Activated B cell treated with CpG ODN at 0.5 μM for 24 hours (primary cell): ENCODE measurements around the gene TSNAXIP1. TPM values are rescaled to one million over a fixed set of nuclear protein-coding genes. Genes with fewer than 3 reads are reported as not detected.

Experiments used
- ATAC-seq: fragments of 200-7000 bp; cut with Tn5 transposase; one replicate; pipeline ENCODE4 v1.10.0; 2021; ENCODE audit warnings: low read depth, mild to moderate bottlenecking, moderate library complexity
- CTCF ChIA-PET: fragments of 350-600 bp; sonication (Branson Sonifier 250); formaldehyde crosslinking; loops from one replicate; lab custom pipeline; 2021; ENCODE audit warnings: antibody characterized with exemption; lab: Charles Lee
- POLR2A ChIA-PET: fragments of 350-600 bp; sonication (Branson Sonifier 250); formaldehyde crosslinking; loops from one replicate; lab custom pipeline; 2021; ENCODE audit warnings: antibody characterized with exemption; lab: Charles Lee
- DNase-seq: peaks from one replicate; pipeline ENCODE4 v3.0.0; 2022
- H3K27ac Mint-ChIP-seq: one replicate; pipeline ENCODE4 v1.8.0; 2020; ENCODE audit warnings: mixed read lengths
- H3K27me3 Mint-ChIP-seq: one replicate; pipeline ENCODE4 v1.8.0; 2021; ENCODE audit warnings: mixed read lengths
- H3K36me3 Mint-ChIP-seq: one replicate; pipeline ENCODE4 v1.8.0; 2021; ENCODE audit warnings: low read depth, mixed read lengths
- H3K4me1 Mint-ChIP-seq: one replicate; pipeline ENCODE4 v1.8.0; 2021; ENCODE audit warnings: mixed read lengths
- H3K4me3 Mint-ChIP-seq: one replicate; pipeline ENCODE4 v1.8.0; 2020; ENCODE audit warnings: mild to moderate bottlenecking, mixed read lengths
- H3K9me3 Mint-ChIP-seq: one replicate; pipeline ENCODE4 v1.8.0; 2020; ENCODE audit warnings: mixed read lengths
- intact Hi-C: fragments of 100-400 bp; cut with micrococcal nuclease; formaldehyde crosslinking; loops from one replicate; pipeline ENCODE4 v1.15.1; 2024
- total RNA-seq: library from RNA; stranded (reverse); gene quantifications from 2 replicates; pipeline ENCODE4 v1.2.3, GENCODE V29; 2022
- TF ChIP-seq, protein P1 (sequence below): fragments of 200-600 bp; IDR thresholded peaks from one replicate; pipeline ENCODE4 v1.8.0; 2022; ENCODE audit warnings: antibody characterized with exemption, mild to moderate bottlenecking

The TSNAXIP1 gene
- total RNA-seq, 1 donor from 2014 or later = 1.9 TPM

DNA sequence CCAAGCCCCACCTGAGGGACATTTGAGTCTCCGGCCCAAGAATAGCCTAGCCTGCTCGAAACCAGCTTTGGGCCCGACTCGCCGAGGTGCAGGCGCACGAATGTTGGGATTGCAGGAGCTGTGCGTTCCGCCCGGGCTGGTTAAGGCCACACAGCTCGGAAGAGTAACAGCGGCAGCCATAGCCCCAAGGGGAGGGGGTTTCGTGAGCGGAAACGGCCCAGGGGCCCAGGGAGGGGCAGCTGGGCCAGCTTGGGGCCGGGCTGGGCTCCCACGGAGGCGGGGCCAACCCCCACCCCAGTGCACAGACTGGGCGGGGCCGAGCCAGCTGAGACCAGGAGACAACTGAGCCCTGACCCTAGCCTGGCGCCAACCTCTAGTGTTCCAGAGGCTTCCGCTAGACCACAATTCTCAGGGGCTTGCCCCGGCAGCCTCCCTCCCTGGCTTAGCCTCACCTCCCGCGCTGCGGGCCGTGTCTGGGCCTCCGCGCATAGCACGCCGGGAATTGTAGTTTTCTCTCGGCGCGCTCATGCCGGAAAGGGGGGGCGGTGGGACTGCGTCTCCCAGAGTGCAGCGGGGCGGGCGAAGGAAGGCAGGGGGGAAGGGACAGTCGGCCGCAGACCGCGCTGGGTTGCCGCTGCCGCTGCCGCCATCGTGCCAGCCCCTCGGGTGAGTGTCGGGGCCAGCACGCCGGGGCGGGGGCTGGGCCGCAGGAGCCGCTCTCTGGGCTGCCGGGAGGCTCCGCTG lies 39.8 kb downstream of the TSNAXIP1 start, which contains the start of gene NUTF2:
TSS of gene NUTF2 (plus strand) at position 614 of the 744 bp plus-strand sequence. CDS start 18,198 bp downstream, outside the sequence.
- intact Hi-C loops = loop anchor here (1.0 to 2.0 kb wide), 9 partner anchors 13 to 602 kb away; partner anchors contain the start of genes ACD, CTCF, PARD6A and PRMT7
- Mint-ChIP-seq H3K4me1 (peaks cover 57% of the 10 kb centered on the region), H3K27me3 (no peaks in the 10 kb centered on the region), H3K9me3 (no peaks in the 10 kb centered on the region), H3K4me3 (peak within 1 kb of the TSS; percentile 89), H3K36me3 (peaks cover 8% of the 10 kb centered on the region), H3K27ac (peak within 1 kb of the TSS; percentile 92)
- ATAC-seq = peak; percentile 67
- DNase-seq = peak; percentile 96
- CTCF ChIA-PET = interaction anchor here (1.0 to 2.4 kb wide), 2 partner anchors 30 to 174 kb away, joined by 4 to 13 read pairs; no protein-coding TSS in a partner anchor
- TF ChIP-seq, protein P1, sequence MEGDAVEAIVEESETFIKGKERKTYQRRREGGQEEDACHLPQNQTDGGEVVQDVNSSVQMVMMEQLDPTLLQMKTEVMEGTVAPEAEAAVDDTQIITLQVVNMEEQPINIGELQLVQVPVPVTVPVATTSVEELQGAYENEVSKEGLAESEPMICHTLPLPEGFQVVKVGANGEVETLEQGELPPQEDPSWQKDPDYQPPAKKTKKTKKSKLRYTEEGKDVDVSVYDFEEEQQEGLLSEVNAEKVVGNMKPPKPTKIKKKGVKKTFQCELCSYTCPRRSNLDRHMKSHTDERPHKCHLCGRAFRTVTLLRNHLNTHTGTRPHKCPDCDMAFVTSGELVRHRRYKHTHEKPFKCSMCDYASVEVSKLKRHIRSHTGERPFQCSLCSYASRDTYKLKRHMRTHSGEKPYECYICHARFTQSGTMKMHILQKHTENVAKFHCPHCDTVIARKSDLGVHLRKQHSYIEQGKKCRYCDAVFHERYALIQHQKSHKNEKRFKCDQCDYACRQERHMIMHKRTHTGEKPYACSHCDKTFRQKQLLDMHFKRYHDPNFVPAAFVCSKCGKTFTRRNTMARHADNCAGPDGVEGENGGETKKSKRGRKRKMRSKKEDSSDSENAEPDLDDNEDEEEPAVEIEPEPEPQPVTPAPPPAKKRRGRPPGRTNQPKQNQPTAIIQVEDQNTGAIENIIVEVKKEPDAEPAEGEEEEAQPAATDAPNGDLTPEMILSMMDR = no peak
- POLR2A ChIA-PET = interaction anchor here (0.5 to 3.9 kb wide), 11 partner anchors 12 to 326 kb away, joined by 3 to 21 read pairs (median 6); partner anchors contain the start of genes DDX28, DUS2, GFOD2 and NFATC3

DNA sequence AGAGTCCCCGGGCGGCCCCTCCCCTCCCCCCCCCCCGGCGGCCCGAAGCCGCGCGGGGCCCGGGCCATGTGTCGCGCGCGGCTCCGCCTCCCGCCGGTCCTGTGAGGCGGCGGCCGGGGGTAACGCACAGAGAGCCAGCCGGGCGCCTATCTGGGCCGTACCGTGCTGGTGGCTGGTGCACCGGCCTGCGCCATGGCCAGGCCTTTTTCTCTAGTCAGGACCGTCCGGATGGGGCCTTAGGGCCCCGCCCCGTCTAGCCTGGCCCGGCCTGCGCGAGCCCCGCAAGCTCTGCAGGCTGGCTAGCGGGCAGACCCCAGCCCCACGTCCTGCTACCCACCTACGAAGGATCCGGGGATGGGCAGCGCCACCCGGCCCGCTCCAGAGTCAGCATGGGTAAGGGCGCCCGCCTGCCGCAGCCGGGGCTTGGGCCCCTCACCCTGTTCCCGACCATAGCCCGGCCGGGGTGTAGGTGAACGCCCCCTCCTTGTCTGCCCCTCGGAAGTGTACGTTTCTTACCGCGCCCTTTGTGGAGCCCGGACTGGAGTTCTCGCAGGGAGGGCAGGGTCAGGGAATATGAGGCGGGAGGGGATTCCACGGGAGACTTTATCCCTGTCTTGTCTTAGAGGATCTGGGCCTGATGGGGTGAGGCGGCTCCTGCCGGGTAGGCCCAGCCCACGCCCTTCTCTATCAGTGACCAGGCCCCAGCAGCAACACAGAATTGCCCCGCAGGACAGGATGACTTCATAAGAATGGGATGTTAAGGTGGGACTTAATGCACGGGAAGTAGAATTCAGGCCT lies 40.6 kb downstream of the TSNAXIP1 start, which contains the start of gene CENPT:
TSS of gene CENPT (minus strand) at position 630 of the 798 bp plus-strand sequence. CDS start 13,834 bp downstream, outside the sequence.
- H3K9me3 Mint-ChIP-seq = no peaks in the 10 kb centered on the region
- peaks cover 8% of the 10 kb centered on the region for H3K36me3 Mint-ChIP-seq
- H3K4me3 Mint-ChIP-seq = peak within 1 kb of the TSS; percentile 89
- CTCF ChIA-PET = interaction anchor here (2.4 kb wide), 1 partner anchor 31 kb away, joined by 13 read pairs; no protein-coding TSS in a partner anchor
- H3K27ac Mint-ChIP-seq = peak within 1 kb of the TSS; percentile 92
- intact Hi-C loops = loop anchor here (2.0 kb wide), 3 partner anchors 186 to 602 kb away; partner anchors contain the start of genes ACD, PARD6A, PRMT7 and SLC7A6OS
- POLR2A ChIA-PET = interaction anchor here (0.5 to 2.1 kb wide), 3 partner anchors 41 to 1719 kb away, joined by 3 to 11 read pairs (median 6); partner anchors contain the start of genes NFAT5, NFATC3, RANBP10 and TSNAXIP1
- no peaks in the 10 kb centered on the region for H3K27me3 Mint-ChIP-seq
- TF ChIP-seq, protein P1 = no peak
- peak; percentile 45 for ATAC-seq
- peaks cover 53% of the 10 kb centered on the region for H3K4me1 Mint-ChIP-seq
- DNase-seq = no peak

DNA sequence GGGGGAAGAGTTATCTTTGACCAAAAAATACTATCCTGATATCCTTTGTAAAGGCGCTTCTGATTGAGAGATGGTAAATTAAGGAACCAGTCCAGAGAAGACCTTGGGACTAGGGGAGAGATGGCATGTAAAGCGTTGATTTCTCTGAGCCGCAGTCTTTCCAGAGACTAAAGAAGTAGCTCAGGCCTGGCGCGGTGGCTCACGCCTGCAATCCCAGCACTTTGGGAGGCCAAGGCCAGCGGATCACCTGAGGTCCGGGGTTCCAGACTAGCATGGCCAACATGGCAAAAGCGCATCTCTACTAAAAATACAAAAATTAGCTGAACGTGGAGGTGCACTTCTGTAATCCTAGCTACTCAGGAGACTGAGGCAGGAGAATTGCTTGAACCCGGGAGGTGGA lies 41.4 kb downstream of the TSNAXIP1 start:
- H3K4me1 Mint-ChIP-seq = peaks cover 48% of the 10 kb centered on the region
- H3K27ac Mint-ChIP-seq = no peak overlapping the region
- H3K4me3 Mint-ChIP-seq = peak overlapping the region; percentile 84
- TF ChIP-seq, protein P1 = no peak
- DNase-seq (no peak), ATAC-seq (no peak)
- intact Hi-C loops = no loop called here
- no peaks in the 10 kb centered on the region for H3K27me3 Mint-ChIP-seq
- ChIA-PET POLR2A (interaction anchor here (0.7 kb wide), 1 partner anchor 173 kb away, joined by 3 read pairs; no protein-coding TSS in a partner anchor), CTCF (interaction anchor here (1.4 to 2.4 kb wide), 2 partner anchors 32 to 193 kb away, joined by 3 to 13 read pairs; no protein-coding TSS in a partner anchor)
- H3K9me3 Mint-ChIP-seq = no peaks in the 10 kb centered on the region
- H3K36me3 Mint-ChIP-seq = peaks cover 8% of the 10 kb centered on the region

DNA sequence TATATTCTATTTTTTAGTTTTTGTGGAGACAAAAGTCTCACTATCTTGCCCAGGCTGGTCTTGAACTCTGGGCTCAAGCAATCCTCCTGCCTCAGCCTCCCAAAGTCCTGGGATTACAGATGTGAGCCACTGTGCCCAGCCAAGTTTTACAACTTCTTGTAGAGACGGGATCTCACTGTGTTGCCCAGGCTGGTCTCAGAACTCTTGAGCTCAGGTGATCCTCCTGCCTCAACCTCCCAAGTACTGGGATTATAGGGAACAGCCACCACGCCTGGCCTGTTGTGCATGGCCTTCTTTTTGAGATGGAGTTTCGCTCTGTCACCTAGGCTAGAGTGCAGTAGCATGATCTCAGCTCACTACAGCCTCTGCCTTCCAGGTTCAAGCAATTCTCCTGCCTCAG lies 47.0 kb downstream of the TSNAXIP1 start:
- no peak for DNase-seq
- Mint-ChIP-seq H3K27me3 (no peaks in the 10 kb centered on the region), H3K4me1 (peaks cover 21% of the 10 kb centered on the region), H3K36me3 (peaks cover 13% of the 10 kb centered on the region), H3K4me3 (no peak overlapping the region), H3K9me3 (no peaks in the 10 kb centered on the region), H3K27ac (no peak overlapping the region)
- ChIA-PET CTCF (no interaction called here), POLR2A (no interaction called here)
- TF ChIP-seq, protein P1 = no peak
- ATAC-seq = no peak
- intact Hi-C loops = no loop called here
